HAP-1 (cell line): ENCODE results near the gene MLXIPL.
"Not testable (repeated sequence)": the region's sequence is repeated elsewhere in the genome, so short reads cannot be mapped to it uniquely, and the experiment has no call there.

Source experiments
- DNase-seq, 2 experiments: peaks; one replicate each; pipeline ENCODE4 v3.0.0-alpha.2; 2016 to 2020; ENCODE audit warnings: low spot score in 2 of 2
- H3K27me3 ChIP-seq: fragments of 250-450 bp; sonication (Bioruptor Pico); 2 replicates; pipeline ENCODE4 v1.5.1; 2020; ENCODE audit warnings: low read depth, mild to moderate bottlenecking, moderate library complexity
- H3K36me3 ChIP-seq: fragments of 250-450 bp; sonication (Bioruptor Pico); replicated peaks from 2 replicates; pipeline ENCODE4 v1.5.1; 2020; ENCODE audit warnings: mild to moderate bottlenecking
- H3K4me1 ChIP-seq: fragments of 250-450 bp; sonication (Bioruptor Pico); 2 replicates; pipeline ENCODE4 v1.5.1; 2020; ENCODE audit warnings: mild to moderate bottlenecking
- H3K4me3 ChIP-seq: fragments of 250-450 bp; sonication (Bioruptor Pico); 2 replicates; pipeline ENCODE4 v1.5.1; 2020; ENCODE audit warnings: mild to moderate bottlenecking, moderate library complexity
- H3K9me3 ChIP-seq: fragments of 250-450 bp; sonication (Bioruptor Pico); 2 replicates; pipeline ENCODE4 v1.5.1; 2020; ENCODE audit warnings: mild to moderate bottlenecking, moderate library complexity
- in situ Hi-C: fragments of 300-500 bp; cut with MboI; formaldehyde crosslinking; loops from 3 replicates; pipeline ENCODE4 v1.14.3; 2020; ENCODE audit warnings: low sequenced_read_pairs, inconsistent platforms, mixed read lengths

The MLXIPL gene

GRCh38 chr7:73596191-73597065, 27.9 kb downstream of the MLXIPL start:
- Histone ChIP-seq H3K4me1 (no peaks in the 10 kb centered on the region), H3K36me3 (no peaks in the 10 kb centered on the region), H3K27me3 (peaks cover 12% of the 10 kb centered on the region; the same call in 1 of the 2 replicates), H3K4me3 (no peak overlapping the region), H3K9me3 (no peaks in the 10 kb centered on the region)
- no peak for DNase-seq
- in situ Hi-C loops, result no loop called here

GRCh38 chr7:73595358-73595757, 29.0 kb downstream of the MLXIPL start:
- Histone ChIP-seq H3K4me3 (no peak overlapping the region), H3K4me1 (no peaks in the 10 kb centered on the region), H3K9me3 (no peaks in the 10 kb centered on the region), H3K27me3 (peaks cover 12% of the 10 kb centered on the region; the same call in 1 of the 2 replicates), H3K36me3 (no peaks in the 10 kb centered on the region)
- DNase-seq, result no peak
- in situ Hi-C loops, result no loop called here

GRCh38 chr7:73593207-73594045, 30.9 kb downstream of the MLXIPL start:
- DNase-seq, result no peak
- in situ Hi-C loops, result no loop called here
- Histone ChIP-seq H3K4me1 (no peaks in the 10 kb centered on the region), H3K9me3 (no peaks in the 10 kb centered on the region), H3K4me3 (no peak overlapping the region), H3K27me3 (peaks cover 9% of the 10 kb centered on the region; the same call in 1 of the 2 replicates), H3K36me3 (no peaks in the 10 kb centered on the region)

GRCh38 chr7:73586911-73587310, 37.4 kb downstream of the MLXIPL start:
- in situ Hi-C loops, result no loop called here
- H3K4me1 ChIP-seq, result no peaks in the 10 kb centered on the region; the same call in 1 of the 2 replicates
- H3K36me3 ChIP-seq, result no peaks in the 10 kb centered on the region
- no peaks in the 10 kb centered on the region for H3K9me3 ChIP-seq
- DNase-seq, result no peak
- no peak overlapping the region for H3K4me3 ChIP-seq
- no peaks in the 10 kb centered on the region for H3K27me3 ChIP-seq

GRCh38 chr7:73585196-73585595, 39.1 kb downstream of the MLXIPL start:
- H3K4me3 ChIP-seq, result no peak overlapping the region
- DNase-seq, result no peak
- H3K36me3 ChIP-seq, result no peaks in the 10 kb centered on the region
- H3K27me3 ChIP-seq, result no peaks in the 10 kb centered on the region
- H3K4me1 ChIP-seq, result no peaks in the 10 kb centered on the region; the same call in 1 of the 2 replicates
- in situ Hi-C loops, result no loop called here
- H3K9me3 ChIP-seq, result no peaks in the 10 kb centered on the region

GRCh38 chr7:73582664-73583202, 41.6 kb downstream of the MLXIPL start:
- Histone ChIP-seq H3K27me3 (no peaks in the 10 kb centered on the region), H3K36me3 (peaks cover 4% of the 10 kb centered on the region), H3K4me1 (peaks cover 3% of the 10 kb centered on the region; the same call in 1 of the 2 replicates), H3K4me3 (no peak overlapping the region), H3K9me3 (no peaks in the 10 kb centered on the region)
- DNase-seq, result no peak
- in situ Hi-C loops, result no loop called here

GRCh38 chr7:73581006-73581405, 43.3 kb downstream of the MLXIPL start:
- peaks cover 13% of the 10 kb centered on the region for H3K36me3 ChIP-seq
- H3K4me3 ChIP-seq, H3K4me1 ChIP-seq, H3K27me3 ChIP-seq, H3K9me3 ChIP-seq, DNase-seq, in situ Hi-C loops: not testable (repeated sequence)

GRCh38 chr7:73578342-73579128, 45.8 kb downstream of the MLXIPL start, which contains the start of gene TBL2:
TBL2 (minus strand) TSS chr7:73578579; CDS start chr7:73578549, 30 bp downstream.
- peak; percentile 99 for DNase-seq
- Histone ChIP-seq H3K27me3 (no peaks in the 10 kb centered on the region), H3K9me3 (no peaks in the 10 kb centered on the region), H3K4me1 (peaks cover 9% of the 10 kb centered on the region), H3K4me3 (peak within 1 kb of the TSS; percentile 85), H3K36me3 (peaks cover 32% of the 10 kb centered on the region)
- in situ Hi-C loops, result no loop called here

GRCh38 chr7:73577627-73578341, 46.5 kb downstream of the MLXIPL start:
- no peaks in the 10 kb centered on the region for H3K27me3 ChIP-seq
- peak in 1 of 2 experiments; percentile 39 for DNase-seq
- H3K4me1 ChIP-seq, result peaks cover 9% of the 10 kb centered on the region
- in situ Hi-C loops, result no loop called here
- peaks cover 40% of the 10 kb centered on the region for H3K36me3 ChIP-seq
- no peaks in the 10 kb centered on the region for H3K9me3 ChIP-seq
- H3K4me3 ChIP-seq, result peak overlapping the region; percentile 85

- no peak for DNase-seq
Observed at GRCh38 chr7:73573791-73574190, 50.5 kb downstream of the MLXIPL start.

GRCh38 chr7:73573276-73573675, 51.0 kb downstream of the MLXIPL start:
- Histone ChIP-seq H3K9me3 (no peaks in the 10 kb centered on the region), H3K36me3 (peaks cover 79% of the 10 kb centered on the region), H3K4me1 (peaks cover 6% of the 10 kb centered on the region; the same call in 1 of the 2 replicates), H3K4me3 (no peak overlapping the region), H3K27me3 (no peaks in the 10 kb centered on the region)
- in situ Hi-C loops, result no loop called here
- no peak for DNase-seq

More at GRCh38 chr7:73573791-73574190, 50.5 kb downstream of the MLXIPL start:
- Histone ChIP-seq H3K9me3 (no peaks in the 10 kb centered on the region), H3K4me1 (peaks cover 6% of the 10 kb centered on the region; the same call in 1 of the 2 replicates), H3K4me3 (no peak overlapping the region), H3K36me3 (peaks cover 79% of the 10 kb centered on the region), H3K27me3 (no peaks in the 10 kb centered on the region)
- in situ Hi-C loops, result no loop called here

GRCh38 chr7:73572767-73573186, 51.5 kb downstream of the MLXIPL start:
- Histone ChIP-seq H3K4me3 (no peak overlapping the region), H3K9me3 (no peaks in the 10 kb centered on the region), H3K27me3 (no peaks in the 10 kb centered on the region), H3K4me1 (peaks cover 6% of the 10 kb centered on the region; the same call in 1 of the 2 replicates), H3K36me3 (peaks cover 75% of the 10 kb centered on the region)
- DNase-seq, result no peak
- in situ Hi-C loops, result no loop called here
